Caco-2 (cell line): ENCODE results near the gene HBEGF. TPM values are rescaled to one million over a fixed set of nuclear protein-coding genes. Genes with fewer than 3 reads are reported as not detected.

ENCODE experiments used
- BruUV-seq: library from RNA; stranded (reverse); fragments of 400-500 nt; replicated peaks from 2 replicates; lab custom pipeline; 2021; lab: Mats Ljungman, UMichigan
- CTCF ChIA-PET: fragments of 300-600 bp; sonication (Branson Sonifier 250); formaldehyde crosslinking; loops from one replicate; lab custom pipeline; 2022; ENCODE audit warnings: antibody characterized with exemption; lab: Charles Lee
- POLR2A ChIA-PET: fragments of 300-600 bp; sonication (Branson Sonifier 250); formaldehyde crosslinking; loops from one replicate; lab custom pipeline; 2022; ENCODE audit warnings: antibody characterized with exemption; lab: Charles Lee
- DNase-seq, 2 experiments: peaks; one replicate each; pipeline versions ENCODE4 v3.0.0 to v3.0.0-alpha.2; 2020 to 2022
- H3K27me3 ChIP-seq: replicated peaks from 2 replicates; pipeline ENCODE4 v1.6.0; 2011; ENCODE audit warnings: low read length; ENCODE audit not compliant: control insufficient read depth, insufficient read depth
- H3K36me3 ChIP-seq: 2 replicates; pipeline ENCODE4 v1.5.1; 2011; ENCODE audit warnings: low read length; ENCODE audit not compliant: control insufficient read depth, insufficient read depth
- H3K4me1 ChIP-seq: fragments of 250-450 bp; sonication (Bioruptor Pico); 2 replicates; pipeline ENCODE4 v1.5.1; 2020; ENCODE audit warnings: mild to moderate bottlenecking
- H3K4me3 ChIP-seq: 2 replicates; pipeline ENCODE4 v1.5.1; 2011; ENCODE audit warnings: low read depth, mild to moderate bottlenecking, control low read depth, low read length
- H3K9me3 ChIP-seq: fragments of 250-450 bp; sonication (Bioruptor Pico); 2 replicates; pipeline ENCODE4 v1.5.1; 2020; ENCODE audit warnings: mild to moderate bottlenecking, moderate library complexity
- H3K27ac Mint-ChIP-seq: one replicate; pipeline ENCODE4 v1.8.0; 2022; ENCODE audit warnings: mixed read lengths; ENCODE audit not compliant: unreplicated experiment
- H3K27me3 Mint-ChIP-seq: one replicate; pipeline ENCODE4 v1.8.0; 2022; ENCODE audit warnings: mixed read lengths; ENCODE audit not compliant: insufficient read depth, unreplicated experiment
- H3K36me3 Mint-ChIP-seq: one replicate; pipeline ENCODE4 v1.8.0; 2022; ENCODE audit warnings: mild to moderate bottlenecking, mixed read lengths; ENCODE audit not compliant: insufficient read depth, unreplicated experiment
- H3K4me1 Mint-ChIP-seq: one replicate; pipeline ENCODE4 v1.8.0; 2022; ENCODE audit warnings: low read depth, mixed read lengths; ENCODE audit not compliant: unreplicated experiment
- H3K4me3 Mint-ChIP-seq: one replicate; pipeline ENCODE4 v1.8.0; 2022; ENCODE audit warnings: mild to moderate bottlenecking, moderate library complexity, mixed read lengths; ENCODE audit not compliant: unreplicated experiment
- H3K9me3 Mint-ChIP-seq: one replicate; pipeline ENCODE4 v1.8.0; 2022; ENCODE audit warnings: mixed read lengths; ENCODE audit not compliant: unreplicated experiment
- CTCF ChIP-seq, 2 experiments: fragments of 200-600 bp in 1 of 2; IDR thresholded peaks; 1 replicate in 1 of 2; 2 replicates in 1 of 2; pipeline versions ENCODE4 v1.5.1 to v1.8.0; 2011 to 2022; ENCODE audit warnings: antibody characterized with exemption in 1 of 2, control low read depth in 1 of 2, inconsistent platforms in 1 of 2, low read depth in 1 of 2, low read length in 1 of 2, mild to moderate bottlenecking in 1 of 2, moderate library complexity in 1 of 2; ENCODE audit not compliant: insufficient read depth in 1 of 2, severe bottlenecking in 1 of 2, unreplicated experiment in 1 of 2
- intact Hi-C: fragments of 100-400 bp; cut with micrococcal nuclease; formaldehyde crosslinking; loops from one replicate; pipeline ENCODE4 v1.10.0; 2022; ENCODE audit not compliant: unreplicated experiment
- total RNA-seq: library from RNA; stranded (reverse); gene quantifications from 2 replicates; pipeline ENCODE4 v1.2.3, GENCODE V29; 2022

HBEGF gene
- total RNA-seq, 1 experiment from 2014 or later = 5.8 TPM

- peaks cover 16% of the 10 kb centered on the region for H3K4me1 ChIP-seq
- no peak for DNase-seq
- H3K36me3 ChIP-seq = no peaks in the 10 kb centered on the region
- no peaks in the 10 kb centered on the region for H3K9me3 ChIP-seq
- no peaks in the 10 kb centered on the region for H3K27me3 Mint-ChIP-seq
- H3K36me3 Mint-ChIP-seq = no peaks in the 10 kb centered on the region
- H3K4me3 ChIP-seq = no peak overlapping the region
- no peak overlapping the region for H3K4me3 Mint-ChIP-seq
- no TSS peak for BruUV-seq
- POLR2A ChIA-PET = no interaction called here
- H3K4me1 Mint-ChIP-seq = peaks cover 26% of the 10 kb centered on the region
- H3K27me3 ChIP-seq = no peaks in the 10 kb centered on the region
- intact Hi-C loops = no loop called here
- no peak overlapping the region for H3K27ac Mint-ChIP-seq
- no peak for TF ChIP-seq CTCF (IDR thresholded peaks at IDR 0.05; ENCODE audit: insufficient read depth in 1 of 2, low read depth in 1 of 2, low read length in 1 of 2, severe bottlenecking in 1 of 2, unreplicated experiment in 1 of 2)
- CTCF ChIA-PET = no interaction called here
- no peaks in the 10 kb centered on the region for H3K9me3 Mint-ChIP-seq
These were observed 33.6 kb downstream of the HBEGF start for GRCh38 chr5:140312791-140313189.

- peaks cover 16% of the 10 kb centered on the region for H3K4me1 ChIP-seq
- Mint-ChIP-seq H3K4me1 (peaks cover 26% of the 10 kb centered on the region), H3K27ac (no peak overlapping the region), H3K36me3 (no peaks in the 10 kb centered on the region), H3K4me3 (no peak overlapping the region), H3K9me3 (no peaks in the 10 kb centered on the region), H3K27me3 (no peaks in the 10 kb centered on the region)
- POLR2A ChIA-PET = no interaction called here
- H3K4me3 ChIP-seq = no peak overlapping the region
- CTCF ChIA-PET = no interaction called here
- no peaks in the 10 kb centered on the region for H3K36me3 ChIP-seq
- TF ChIP-seq CTCF (IDR thresholded peaks at IDR 0.05; ENCODE audit: insufficient read depth in 1 of 2, low read depth in 1 of 2, low read length in 1 of 2, severe bottlenecking in 1 of 2, unreplicated experiment in 1 of 2) = no peak
- H3K9me3 ChIP-seq = no peaks in the 10 kb centered on the region
- no peak for DNase-seq
- H3K27me3 ChIP-seq = no peaks in the 10 kb centered on the region
- intact Hi-C loops = no loop called here
- no TSS peak for BruUV-seq
These were observed 34.2 kb downstream of the HBEGF start for GRCh38 chr5:140312067-140312790.

- BruUV-seq = no TSS peak
- intact Hi-C loops = no loop called here
- Mint-ChIP-seq H3K4me3 (no peak overlapping the region), H3K9me3 (no peaks in the 10 kb centered on the region), H3K27me3 (no peaks in the 10 kb centered on the region), H3K4me1 (peaks cover 26% of the 10 kb centered on the region), H3K36me3 (no peaks in the 10 kb centered on the region), H3K27ac (no peak overlapping the region)
- H3K9me3 ChIP-seq = no peaks in the 10 kb centered on the region
- no peaks in the 10 kb centered on the region for H3K36me3 ChIP-seq
- no peak for TF ChIP-seq CTCF (IDR thresholded peaks at IDR 0.05; ENCODE audit: insufficient read depth in 1 of 2, low read depth in 1 of 2, low read length in 1 of 2, severe bottlenecking in 1 of 2, unreplicated experiment in 1 of 2)
- CTCF ChIA-PET = interaction anchor here (0.6 to 1.0 kb wide), 2 partner anchors 9 to 1017 kb away, joined by 4 to 5 read pairs; no protein-coding TSS in a partner anchor
- no peak for DNase-seq
- POLR2A ChIA-PET = no interaction called here
- no peak overlapping the region for H3K4me3 ChIP-seq
- no peaks in the 10 kb centered on the region for H3K27me3 ChIP-seq
- H3K4me1 ChIP-seq = peaks cover 16% of the 10 kb centered on the region
These were observed 35.4 kb downstream of the HBEGF start for GRCh38 chr5:140311011-140311467.
